ENCODE results near the gene LTBP1.

DNA sequence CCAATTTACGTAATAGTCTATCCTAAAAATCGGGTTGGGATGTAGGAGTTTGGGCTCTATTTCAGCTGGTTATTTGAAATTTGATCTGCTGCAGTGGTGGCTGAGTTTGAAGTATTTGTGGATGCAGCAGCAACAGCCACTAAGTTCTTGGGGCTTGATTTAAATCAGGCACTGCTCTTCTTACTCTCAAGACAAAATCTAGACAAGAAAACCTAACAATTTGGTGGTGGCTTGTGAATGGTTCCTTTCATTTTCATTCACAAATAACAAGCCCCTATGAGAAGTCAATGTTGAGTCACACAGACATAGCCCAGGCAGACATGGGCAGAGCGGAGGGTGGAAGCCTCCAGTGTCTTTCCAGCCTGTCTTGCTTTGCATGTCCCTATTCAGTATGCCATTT, 199.3 kb downstream of the LTBP1 start:
- TF ChIP-seq, protein P1, sequence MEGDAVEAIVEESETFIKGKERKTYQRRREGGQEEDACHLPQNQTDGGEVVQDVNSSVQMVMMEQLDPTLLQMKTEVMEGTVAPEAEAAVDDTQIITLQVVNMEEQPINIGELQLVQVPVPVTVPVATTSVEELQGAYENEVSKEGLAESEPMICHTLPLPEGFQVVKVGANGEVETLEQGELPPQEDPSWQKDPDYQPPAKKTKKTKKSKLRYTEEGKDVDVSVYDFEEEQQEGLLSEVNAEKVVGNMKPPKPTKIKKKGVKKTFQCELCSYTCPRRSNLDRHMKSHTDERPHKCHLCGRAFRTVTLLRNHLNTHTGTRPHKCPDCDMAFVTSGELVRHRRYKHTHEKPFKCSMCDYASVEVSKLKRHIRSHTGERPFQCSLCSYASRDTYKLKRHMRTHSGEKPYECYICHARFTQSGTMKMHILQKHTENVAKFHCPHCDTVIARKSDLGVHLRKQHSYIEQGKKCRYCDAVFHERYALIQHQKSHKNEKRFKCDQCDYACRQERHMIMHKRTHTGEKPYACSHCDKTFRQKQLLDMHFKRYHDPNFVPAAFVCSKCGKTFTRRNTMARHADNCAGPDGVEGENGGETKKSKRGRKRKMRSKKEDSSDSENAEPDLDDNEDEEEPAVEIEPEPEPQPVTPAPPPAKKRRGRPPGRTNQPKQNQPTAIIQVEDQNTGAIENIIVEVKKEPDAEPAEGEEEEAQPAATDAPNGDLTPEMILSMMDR (optimal IDR thresholded peaks at IDR 0.05 in 1 of 3, IDR thresholded peaks at IDR 0.05 in 1 of 3, conservative IDR thresholded peaks at IDR 0.05 in 1 of 3; ENCODE audit: extremely low read depth in 1 of 3, insufficient read depth in 2 of 3, low read length in 3 of 3), result no peak
- TF ChIP-seq EZH2 (IDR thresholded peaks at IDR 0.05; ENCODE audit: low read length), result no peak

Measured in keratinocyte (primary cell).